ENCODE results near the gene CLCA4.

CLCA4 gene

GRCh38 chr1:86507935-86508582 is 38.8 kb upstream of the CLCA4 start:
- Histone ChIP-seq H3K36me3 (ENCODE audit: control insufficient read depth, insufficient read depth, low read length) (no peaks in the 10 kb centered on the region), H3K4me3 (ENCODE audit: low read depth, low read length) (no peak overlapping the region), H3K9me3 (ENCODE audit: control insufficient read depth, insufficient read depth, low read depth, low read length) (no peaks in the 10 kb centered on the region), H3K27ac (ENCODE audit: low read depth, low read length) (no peak overlapping the region), H3K27me3 (ENCODE audit: control insufficient read depth, insufficient read depth, low read length) (no peaks in the 10 kb centered on the region), H3K4me1 (ENCODE audit: control insufficient read depth, insufficient read depth, low read length) (peaks cover 29% of the 10 kb centered on the region), H3K9ac (ENCODE audit: low read length) (no peak overlapping the region)

GRCh38 chr1:86508583-86508969 is 38.3 kb upstream of the CLCA4 start:
- Histone ChIP-seq H3K27ac (ENCODE audit: low read depth, low read length) (no peak overlapping the region), H3K9me3 (ENCODE audit: control insufficient read depth, insufficient read depth, low read depth, low read length) (no peaks in the 10 kb centered on the region), H3K36me3 (ENCODE audit: control insufficient read depth, insufficient read depth, low read length) (no peaks in the 10 kb centered on the region), H3K27me3 (ENCODE audit: control insufficient read depth, insufficient read depth, low read length) (no peaks in the 10 kb centered on the region), H3K9ac (ENCODE audit: low read length) (no peak overlapping the region), H3K4me3 (ENCODE audit: low read depth, low read length) (no peak overlapping the region), H3K4me1 (ENCODE audit: control insufficient read depth, insufficient read depth, low read length) (peaks cover 23% of the 10 kb centered on the region)

- Histone ChIP-seq H3K27ac (ENCODE audit: low read depth, low read length) (no peak overlapping the region), H3K4me3 (ENCODE audit: low read depth, low read length) (no peak overlapping the region), H3K27me3 (ENCODE audit: control insufficient read depth, insufficient read depth, low read length) (no peaks in the 10 kb centered on the region), H3K9me3 (ENCODE audit: control insufficient read depth, insufficient read depth, low read depth, low read length) (no peaks in the 10 kb centered on the region), H3K4me1 (ENCODE audit: control insufficient read depth, insufficient read depth, low read length) (peaks cover 9% of the 10 kb centered on the region), H3K9ac (ENCODE audit: low read length) (no peak overlapping the region), H3K36me3 (ENCODE audit: control insufficient read depth, insufficient read depth, low read length) (no peaks in the 10 kb centered on the region)
Measured at GRCh38 chr1:86515597-86515996, 31.3 kb upstream of the CLCA4 start.

GRCh38 chr1:86516335-86516734 is 30.5 kb upstream of the CLCA4 start:
- Histone ChIP-seq H3K4me3 (ENCODE audit: low read depth, low read length) (no peak overlapping the region), H3K27me3 (ENCODE audit: control insufficient read depth, insufficient read depth, low read length) (no peaks in the 10 kb centered on the region), H3K27ac (ENCODE audit: low read depth, low read length) (no peak overlapping the region), H3K9me3 (ENCODE audit: control insufficient read depth, insufficient read depth, low read depth, low read length) (no peaks in the 10 kb centered on the region), H3K36me3 (ENCODE audit: control insufficient read depth, insufficient read depth, low read length) (no peaks in the 10 kb centered on the region), H3K4me1 (ENCODE audit: control insufficient read depth, insufficient read depth, low read length) (peaks cover 9% of the 10 kb centered on the region), H3K9ac (ENCODE audit: low read length) (no peak overlapping the region)

- Histone ChIP-seq H3K4me3 (ENCODE audit: low read depth, low read length) (no peak overlapping the region), H3K9ac (ENCODE audit: low read length) (no peak overlapping the region), H3K36me3 (ENCODE audit: control insufficient read depth, insufficient read depth, low read length) (no peaks in the 10 kb centered on the region), H3K27me3 (ENCODE audit: control insufficient read depth, insufficient read depth, low read length) (no peaks in the 10 kb centered on the region), H3K9me3 (ENCODE audit: control insufficient read depth, insufficient read depth, low read depth, low read length) (no peaks in the 10 kb centered on the region), H3K27ac (ENCODE audit: low read depth, low read length) (no peak overlapping the region), H3K4me1 (ENCODE audit: control insufficient read depth, insufficient read depth, low read length) (peaks cover 9% of the 10 kb centered on the region)
Measured at GRCh38 chr1:86517336-86517735, 29.5 kb upstream of the CLCA4 start.

GRCh38 chr1:86520789-86521521 is 25.9 kb upstream of the CLCA4 start:
- H3K9me3 ChIP-seq (ENCODE audit: control insufficient read depth, insufficient read depth, low read depth, low read length): peaks cover 14% of the 10 kb centered on the region
- no peaks in the 10 kb centered on the region for H3K27me3 ChIP-seq (ENCODE audit: control insufficient read depth, insufficient read depth, low read length)
- no peak overlapping the region for H3K9ac ChIP-seq (ENCODE audit: low read length)
- no peak overlapping the region for H3K4me3 ChIP-seq (ENCODE audit: low read depth, low read length)
- no peak overlapping the region for H3K27ac ChIP-seq (ENCODE audit: low read depth, low read length)
- no peaks in the 10 kb centered on the region for H3K36me3 ChIP-seq (ENCODE audit: control insufficient read depth, insufficient read depth, low read length)
- peaks cover 9% of the 10 kb centered on the region for H3K4me1 ChIP-seq (ENCODE audit: control insufficient read depth, insufficient read depth, low read length)

- Histone ChIP-seq H3K27me3 (ENCODE audit: control insufficient read depth, insufficient read depth, low read length) (no peaks in the 10 kb centered on the region), H3K4me1 (ENCODE audit: control insufficient read depth, insufficient read depth, low read length) (peaks cover 9% of the 10 kb centered on the region), H3K36me3 (ENCODE audit: control insufficient read depth, insufficient read depth, low read length) (no peaks in the 10 kb centered on the region), H3K9me3 (ENCODE audit: control insufficient read depth, insufficient read depth, low read depth, low read length) (peaks cover 14% of the 10 kb centered on the region), H3K27ac (ENCODE audit: low read depth, low read length) (no peak overlapping the region), H3K4me3 (ENCODE audit: low read depth, low read length) (no peak overlapping the region), H3K9ac (ENCODE audit: low read length) (no peak overlapping the region)
Measured at GRCh38 chr1:86521522-86521891, 25.4 kb upstream of the CLCA4 start.

GRCh38 chr1:86522240-86522639 is 24.6 kb upstream of the CLCA4 start:
- Histone ChIP-seq H3K9me3 (ENCODE audit: control insufficient read depth, insufficient read depth, low read depth, low read length) (peaks cover 14% of the 10 kb centered on the region), H3K9ac (ENCODE audit: low read length) (no peak overlapping the region), H3K4me1 (ENCODE audit: control insufficient read depth, insufficient read depth, low read length) (peaks cover 6% of the 10 kb centered on the region), H3K27me3 (ENCODE audit: control insufficient read depth, insufficient read depth, low read length) (no peaks in the 10 kb centered on the region), H3K4me3 (ENCODE audit: low read depth, low read length) (no peak overlapping the region), H3K36me3 (ENCODE audit: control insufficient read depth, insufficient read depth, low read length) (no peaks in the 10 kb centered on the region), H3K27ac (ENCODE audit: low read depth, low read length) (no peak overlapping the region)

- no peaks in the 10 kb centered on the region for H3K27me3 ChIP-seq (ENCODE audit: control insufficient read depth, insufficient read depth, low read length)
- H3K4me1 ChIP-seq (ENCODE audit: control insufficient read depth, insufficient read depth, low read length): no peaks in the 10 kb centered on the region
- no peak overlapping the region for H3K9ac ChIP-seq (ENCODE audit: low read length)
- H3K9me3 ChIP-seq (ENCODE audit: control insufficient read depth, insufficient read depth, low read depth, low read length): peaks cover 14% of the 10 kb centered on the region
- H3K4me3 ChIP-seq (ENCODE audit: low read depth, low read length): no peak overlapping the region
- H3K36me3 ChIP-seq (ENCODE audit: control insufficient read depth, insufficient read depth, low read length): no peaks in the 10 kb centered on the region
- no peak overlapping the region for H3K27ac ChIP-seq (ENCODE audit: low read depth, low read length)
Measured at GRCh38 chr1:86523670-86524354, 23.1 kb upstream of the CLCA4 start.

- H3K36me3 ChIP-seq (ENCODE audit: control insufficient read depth, insufficient read depth, low read length): no peaks in the 10 kb centered on the region
- no peak overlapping the region for H3K27ac ChIP-seq (ENCODE audit: low read depth, low read length)
- no peaks in the 10 kb centered on the region for H3K4me1 ChIP-seq (ENCODE audit: control insufficient read depth, insufficient read depth, low read length)
- no peaks in the 10 kb centered on the region for H3K27me3 ChIP-seq (ENCODE audit: control insufficient read depth, insufficient read depth, low read length)
- peaks cover 14% of the 10 kb centered on the region for H3K9me3 ChIP-seq (ENCODE audit: control insufficient read depth, insufficient read depth, low read depth, low read length)
- H3K4me3 ChIP-seq (ENCODE audit: low read depth, low read length): no peak overlapping the region
- H3K9ac ChIP-seq (ENCODE audit: low read length): no peak overlapping the region
Measured at GRCh38 chr1:86527306-86527705, 19.6 kb upstream of the CLCA4 start.

- H3K9ac ChIP-seq (ENCODE audit: low read length): no peak overlapping the region
- no peaks in the 10 kb centered on the region for H3K36me3 ChIP-seq (ENCODE audit: control insufficient read depth, insufficient read depth, low read length)
- H3K27me3 ChIP-seq (ENCODE audit: control insufficient read depth, insufficient read depth, low read length): no peaks in the 10 kb centered on the region
- no peak overlapping the region for H3K4me3 ChIP-seq (ENCODE audit: low read depth, low read length)
- H3K9me3 ChIP-seq (ENCODE audit: control insufficient read depth, insufficient read depth, low read depth, low read length): no peaks in the 10 kb centered on the region
- no peaks in the 10 kb centered on the region for H3K4me1 ChIP-seq (ENCODE audit: control insufficient read depth, insufficient read depth, low read length)
- no peak overlapping the region for H3K27ac ChIP-seq (ENCODE audit: low read depth, low read length)
Measured at GRCh38 chr1:86530211-86530845, 16.6 kb upstream of the CLCA4 start.

All from HUES6 (cell line).